Lower lobe of right lung (tissue), 2 donors: ENCODE data around the gene OR52E2. TPM values are rescaled to one million over a fixed set of nuclear protein-coding genes. Genes with fewer than 3 reads are reported as not detected.

Source experiments
- ATAC-seq, 2 donors: fragments of 200-7000 bp; cut with Tn5 transposase; one replicate each; pipeline ENCODE4 v1.9.1; 2020 to 2022; ENCODE audit warnings: mild to moderate bottlenecking in 2 of 2, moderate library complexity in 2 of 2
- DNase-seq: peaks from one replicate; pipeline ENCODE4 v3.0.0-alpha.2; 2020
- H3K27ac ChIP-seq: fragments of 200-600 bp; one replicate; pipeline ENCODE4 v1.8.0; 2022
- H3K27me3 ChIP-seq: fragments of 200-600 bp; one replicate; pipeline ENCODE4 v1.8.0; 2022; ENCODE audit warnings: low read depth
- H3K36me3 ChIP-seq: fragments of 200-600 bp; one replicate; pipeline ENCODE4 v1.8.0; 2022; ENCODE audit warnings: mild to moderate bottlenecking
- H3K4me1 ChIP-seq: fragments of 200-600 bp; one replicate; pipeline ENCODE4 v1.8.0; 2022
- H3K4me3 ChIP-seq: fragments of 200-600 bp; one replicate; pipeline ENCODE4 v1.8.0; 2022; ENCODE audit warnings: mild to moderate bottlenecking
- H3K9me3 ChIP-seq: fragments of 200-600 bp; one replicate; pipeline ENCODE4 v1.8.0; 2022
- CTCF ChIP-seq: fragments of 200-600 bp; IDR thresholded peaks from one replicate; pipeline ENCODE4 v1.8.0; 2022; ENCODE audit warnings: antibody characterized with exemption, mild to moderate bottlenecking
- intact Hi-C: fragments of 100-400 bp; cut with DNase I; formaldehyde crosslinking; loops from one replicate; pipeline ENCODE4 v1.11.0; 2022
- total RNA-seq: library from RNA; stranded (reverse); fragmentation: NEBNext Ultra II Directional; extraction: Animal tissue kit (Norgen Biotek cat#: 25700); gene quantifications from one replicate; pipeline ENCODE4 v1.2.1, GENCODE V29; 2021
- donor health status: DM: no; HTN: yes; CAD: no; lungs with severe emphysema.

The OR52E2 gene
- total RNA-seq, 1 donor from 2014 or later: not detected

- Histone ChIP-seq H3K9me3 (no peaks in the 10 kb centered on the region), H3K4me1 (no peaks in the 10 kb centered on the region), H3K36me3 (no peaks in the 10 kb centered on the region), H3K27ac (no peak overlapping the region), H3K4me3 (no peak overlapping the region), H3K27me3 (no peaks in the 10 kb centered on the region)
- TF ChIP-seq CTCF: no peak
- intact Hi-C loops: no loop called here
- ATAC-seq (no peak), DNase-seq (no peak)
Observed at GRCh38 chr11:5043380-5043779, 16.0 kb downstream of the OR52E2 start.

- DNase-seq: no peak
- Histone ChIP-seq H3K9me3 (no peaks in the 10 kb centered on the region), H3K4me1 (no peaks in the 10 kb centered on the region), H3K27ac (no peak overlapping the region), H3K4me3 (no peak overlapping the region), H3K27me3 (no peaks in the 10 kb centered on the region), H3K36me3 (no peaks in the 10 kb centered on the region)
- no peak for ATAC-seq
- intact Hi-C loops: no loop called here
- no peak for TF ChIP-seq CTCF
Observed at GRCh38 chr11:5042091-5042490, 17.3 kb downstream of the OR52E2 start.

GRCh38 chr11:5040876-5041275 is 18.6 kb downstream of the OR52E2 start:
- Histone ChIP-seq H3K4me3 (no peak overlapping the region), H3K36me3 (no peaks in the 10 kb centered on the region), H3K4me1 (no peaks in the 10 kb centered on the region), H3K9me3 (no peaks in the 10 kb centered on the region), H3K27me3 (no peaks in the 10 kb centered on the region), H3K27ac (no peak overlapping the region)
- no peak for TF ChIP-seq CTCF
- intact Hi-C loops: no loop called here
- DNase-seq: no peak
- ATAC-seq: no peak

- H3K27me3 ChIP-seq: no peaks in the 10 kb centered on the region
- intact Hi-C loops: no loop called here
- no peak for DNase-seq
- no peak overlapping the region for H3K27ac ChIP-seq
- no peaks in the 10 kb centered on the region for H3K9me3 ChIP-seq
- H3K4me1 ChIP-seq: no peaks in the 10 kb centered on the region
- ATAC-seq: no peak
- H3K4me3 ChIP-seq: no peak overlapping the region
- H3K36me3 ChIP-seq: no peaks in the 10 kb centered on the region
- no peak for TF ChIP-seq CTCF
Observed at GRCh38 chr11:5038341-5038740, 21.1 kb downstream of the OR52E2 start.

- no peak for TF ChIP-seq CTCF
- Histone ChIP-seq H3K27ac (no peak overlapping the region), H3K27me3 (no peaks in the 10 kb centered on the region), H3K4me3 (no peak overlapping the region), H3K9me3 (no peaks in the 10 kb centered on the region), H3K4me1 (no peaks in the 10 kb centered on the region), H3K36me3 (no peaks in the 10 kb centered on the region)
- no peak for DNase-seq
- ATAC-seq: no peak
- intact Hi-C loops: no loop called here
Observed at GRCh38 chr11:5037926-5038325, 21.5 kb downstream of the OR52E2 start.

- no peaks in the 10 kb centered on the region for H3K27me3 ChIP-seq
- no peaks in the 10 kb centered on the region for H3K4me1 ChIP-seq
- no peaks in the 10 kb centered on the region for H3K9me3 ChIP-seq
- TF ChIP-seq CTCF: no peak
- ATAC-seq (no peak), DNase-seq (no peak)
- no peak overlapping the region for H3K27ac ChIP-seq
- no peaks in the 10 kb centered on the region for H3K36me3 ChIP-seq
- H3K4me3 ChIP-seq: no peak overlapping the region
- intact Hi-C loops: no loop called here
Observed at GRCh38 chr11:5036669-5037068, 22.8 kb downstream of the OR52E2 start.
